GM21360 (cell line): ENCODE results near the gene RELB.

Experiments used
- ATAC-seq: cut with Tn5 transposase; IDR thresholded peaks from one replicate; pipeline ENCODE4 v1.9.1; 2021; ENCODE audit warnings: mild to moderate bottlenecking, moderate library complexity; ENCODE audit not compliant: unreplicated experiment

The RELB gene

DNA sequence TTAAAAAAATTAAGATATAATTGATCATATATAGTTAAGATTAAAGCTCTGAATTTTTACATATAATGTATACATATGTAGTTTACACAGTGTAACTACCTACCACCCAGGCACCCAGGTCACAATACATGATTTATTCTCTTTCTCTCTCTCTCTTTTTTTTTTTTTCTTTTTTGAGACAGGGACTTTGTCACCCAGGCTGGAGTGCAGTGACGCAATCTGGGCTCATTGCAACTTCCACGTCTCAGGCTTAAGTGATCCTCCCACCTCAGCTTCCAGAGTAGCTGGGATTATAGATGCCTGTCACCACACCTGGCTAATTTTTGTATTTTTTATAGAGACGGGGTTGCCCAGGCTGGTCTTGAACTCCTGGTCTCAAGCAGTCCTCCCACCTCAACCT, 18.8 kb downstream of the RELB start:
- no peak for ATAC-seq

DNA sequence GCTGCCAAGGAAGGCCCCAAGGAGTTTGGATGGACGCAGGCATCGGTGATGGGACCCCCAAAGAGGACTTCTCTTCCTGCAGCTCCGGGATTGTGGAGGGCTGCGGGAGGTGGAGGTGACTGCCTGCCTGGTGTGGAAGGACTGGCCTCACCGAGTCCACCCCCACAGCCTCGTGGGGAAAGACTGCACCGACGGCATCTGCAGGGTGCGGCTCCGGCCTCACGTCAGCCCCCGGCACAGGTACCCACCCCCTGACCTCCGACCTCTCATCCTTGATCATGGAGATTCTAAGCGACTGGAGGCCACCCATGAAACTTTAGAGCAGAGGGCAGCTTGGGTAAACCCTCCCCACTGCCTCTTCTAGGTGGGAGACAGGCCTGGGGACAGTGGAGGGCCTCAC, 20.7 kb downstream of the RELB start:
- no peak for ATAC-seq

DNA sequence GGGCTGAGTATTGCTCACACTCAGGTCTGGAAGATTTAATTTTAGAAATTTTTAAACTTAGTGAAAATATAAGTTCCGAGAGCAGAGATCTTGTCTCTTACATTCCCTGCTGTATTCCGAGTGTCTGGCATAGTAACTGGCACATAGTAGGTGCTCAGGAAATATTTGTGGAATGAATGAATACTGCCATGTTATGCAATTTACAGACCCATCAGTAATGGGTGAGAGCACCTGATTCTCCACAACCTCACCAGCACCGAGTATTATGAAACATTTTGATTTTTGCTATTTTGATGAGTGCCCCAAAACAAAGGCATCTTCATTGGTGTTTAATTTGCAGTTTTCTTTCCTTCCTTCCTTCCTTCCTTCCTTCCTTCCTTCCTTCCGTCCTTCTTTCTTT, 21.8 kb downstream of the RELB start:
- no peak for ATAC-seq

GRCh38 chr19:45025264-45025663, 24.0 kb downstream of the RELB start:
- ATAC-seq = no peak

DNA sequence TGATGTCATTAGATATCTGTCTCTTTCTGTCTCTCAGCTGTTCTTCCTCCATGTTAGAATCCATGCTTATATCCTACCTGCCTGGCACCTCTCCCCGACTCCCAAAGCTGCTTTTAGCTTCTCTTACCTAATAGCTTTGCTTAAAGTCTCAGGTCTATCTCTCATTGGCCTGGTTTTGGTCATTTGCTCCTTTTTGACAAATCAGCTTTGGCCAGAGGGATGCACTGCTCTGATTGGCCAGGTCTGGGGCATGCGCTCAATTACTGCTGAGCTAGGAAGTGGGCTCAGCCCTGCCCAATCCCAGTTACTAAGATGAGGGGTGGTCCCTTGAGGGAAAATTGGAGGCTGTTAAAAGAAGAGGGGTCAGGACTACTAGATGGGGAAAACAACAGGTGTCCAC, 26.1 kb downstream of the RELB start:
- no peak for ATAC-seq

DNA sequence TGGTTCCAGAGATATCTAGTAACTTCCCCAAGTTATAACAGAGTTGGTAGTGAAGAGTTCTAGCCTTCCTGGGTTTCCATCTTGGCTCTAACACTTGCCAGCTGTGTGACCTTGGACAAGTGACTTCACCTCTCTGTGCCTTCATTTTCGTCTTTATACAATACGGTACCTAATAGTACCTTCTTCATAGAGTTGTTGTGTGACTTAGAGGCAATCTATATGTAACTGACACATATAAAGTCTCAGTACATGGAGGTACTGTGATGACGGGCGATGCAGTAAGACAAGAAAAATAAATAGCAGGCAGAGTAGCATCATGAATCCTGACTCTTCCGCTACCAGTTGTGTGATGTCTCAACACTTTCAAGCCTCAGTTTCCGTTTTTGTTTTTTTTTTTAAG, 29.6 kb downstream of the RELB start:
- ATAC-seq = no peak

DNA sequence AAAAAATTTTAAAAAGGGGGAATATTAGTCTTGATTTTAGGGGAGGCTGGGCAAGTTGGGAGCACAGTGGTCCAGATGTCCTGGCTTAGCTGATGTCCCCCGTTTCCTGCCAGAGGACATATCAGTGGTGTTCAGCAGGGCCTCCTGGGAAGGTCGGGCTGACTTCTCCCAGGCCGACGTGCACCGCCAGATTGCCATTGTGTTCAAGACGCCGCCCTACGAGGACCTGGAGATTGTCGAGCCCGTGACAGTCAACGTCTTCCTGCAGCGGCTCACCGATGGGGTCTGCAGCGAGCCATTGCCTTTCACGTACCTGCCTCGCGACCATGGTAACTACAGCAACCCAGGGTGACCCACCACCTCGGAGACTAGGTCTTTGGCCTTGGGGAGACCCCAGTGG, 31.2 kb downstream of the RELB start:
- no peak for ATAC-seq

DNA sequence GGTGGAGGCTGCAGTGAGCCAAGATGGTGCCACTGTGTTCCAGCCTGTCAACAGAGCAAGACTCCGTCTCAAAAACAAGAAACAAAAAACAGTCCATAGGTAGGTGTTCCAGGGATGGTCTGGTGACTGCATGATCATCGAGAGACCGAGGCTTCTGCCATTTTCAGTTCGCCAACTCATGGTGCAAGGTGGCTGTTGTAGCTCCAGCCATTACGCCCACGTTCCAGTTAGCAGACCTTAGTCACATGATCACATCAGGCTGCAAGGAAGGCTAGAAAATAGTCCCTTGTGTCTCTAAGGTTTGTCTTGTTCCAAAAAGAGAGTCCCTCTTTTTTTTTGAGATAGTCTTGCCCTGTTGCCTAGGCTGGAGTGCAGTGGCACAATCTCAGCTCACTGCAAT, 34.5 kb downstream of the RELB start:
- no peak for ATAC-seq

GRCh38 chr19:45037393-45038169, 36.3 kb downstream of the RELB start:
- ATAC-seq = no peak

DNA sequence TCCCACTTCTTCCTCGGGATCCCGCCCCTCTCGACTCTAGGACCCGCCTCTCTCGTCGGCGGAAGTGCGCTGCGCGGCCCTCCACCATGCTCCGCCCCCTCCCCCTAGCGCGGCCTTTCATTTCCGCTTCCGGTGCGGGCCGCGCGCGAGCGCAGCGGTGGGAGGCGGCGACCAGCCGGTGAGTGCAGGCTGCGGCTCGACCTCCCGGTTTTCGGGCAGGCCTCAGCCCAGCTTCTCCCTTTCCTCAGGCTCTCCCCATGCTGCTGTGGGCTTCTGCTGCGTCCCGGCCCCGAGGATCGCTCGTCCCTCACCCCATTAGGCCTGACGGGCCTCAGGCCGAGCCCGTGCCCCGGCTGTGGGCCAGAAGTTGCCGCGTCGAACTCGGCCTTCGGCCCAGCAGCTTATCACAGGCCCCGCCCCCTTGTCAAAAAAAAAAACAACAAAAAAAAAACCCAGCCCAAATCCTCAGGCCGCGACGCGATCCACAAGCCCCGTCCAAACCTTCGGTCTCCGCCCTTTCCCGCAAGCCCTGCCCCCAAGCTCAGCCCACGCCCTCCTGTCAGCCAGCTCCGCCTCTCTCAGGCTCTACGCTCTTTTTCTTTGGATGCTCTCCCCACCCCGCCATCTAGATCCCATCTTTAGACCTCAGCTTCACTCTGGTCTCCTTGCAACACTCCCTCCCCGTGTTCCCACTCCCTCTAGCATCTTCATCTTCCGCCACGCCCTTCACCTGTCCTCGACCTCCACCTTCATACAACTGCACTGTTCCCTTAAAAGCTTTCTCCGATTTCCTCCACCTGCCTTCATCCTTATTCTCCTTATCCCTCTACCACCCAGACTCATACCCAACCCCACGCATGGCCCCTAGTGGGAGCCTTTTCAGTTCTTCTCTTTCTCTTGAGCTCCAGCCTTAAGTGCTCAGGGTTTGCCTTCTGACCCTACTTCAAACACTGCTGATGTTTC, 37.9 kb downstream of the RELB start, which contains the start of gene CLASRP:
TSS of gene CLASRP (plus strand) at position 115 of the 963 bp plus-strand sequence. CDS start 1,168 bp downstream, outside the sequence.
- peak; percentile 83 for ATAC-seq

DNA sequence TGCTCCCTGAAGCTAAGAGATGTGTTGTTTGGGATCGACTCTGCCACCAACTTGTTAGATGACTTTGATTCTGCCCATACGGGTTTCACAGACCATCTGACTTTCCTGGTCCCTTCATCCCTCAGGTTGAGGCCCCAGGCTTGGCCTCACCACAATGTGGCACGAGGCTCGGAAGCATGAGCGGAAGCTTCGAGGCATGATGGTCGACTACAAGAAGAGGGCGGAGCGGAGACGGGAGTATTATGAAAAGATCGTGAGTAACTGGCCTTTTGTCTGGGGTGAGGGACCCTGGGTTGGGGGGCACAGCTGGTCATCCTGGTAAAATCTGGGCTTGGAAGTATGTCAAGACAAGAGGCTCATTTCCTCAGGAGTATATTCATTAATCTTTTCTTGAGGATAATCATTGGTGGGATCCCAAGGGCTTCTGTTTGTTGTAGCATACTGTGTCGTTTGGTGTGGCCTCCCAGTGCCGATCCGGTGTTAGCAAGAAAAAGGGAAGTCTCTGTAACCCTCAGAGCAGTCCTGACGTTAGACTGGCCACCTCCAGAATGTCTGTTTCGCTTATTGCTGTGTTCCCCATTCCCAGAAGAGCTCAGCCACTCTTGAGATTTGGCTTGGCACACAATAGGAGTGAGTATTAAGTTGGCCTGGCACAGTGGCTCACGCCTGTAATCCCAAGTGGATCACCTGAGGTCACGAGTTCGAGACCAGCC, 39.0 kb downstream of the RELB start:
- no peak for ATAC-seq

- ATAC-seq = no peak
These were observed 39.9 kb downstream of the RELB start for GRCh38 chr19:45041125-45041524.

GRCh38 chr19:45045671-45046353, 44.5 kb downstream of the RELB start:
- no peak for ATAC-seq

- no peak for ATAC-seq
These were observed 45.1 kb downstream of the RELB start for GRCh38 chr19:45046355-45046754.

- peak; percentile 47 for ATAC-seq
These were observed 46.0 kb downstream of the RELB start for GRCh38 chr19:45047188-45047797.

GRCh38 chr19:45049073-45049736, 47.9 kb downstream of the RELB start:
- no peak for ATAC-seq

DNA sequence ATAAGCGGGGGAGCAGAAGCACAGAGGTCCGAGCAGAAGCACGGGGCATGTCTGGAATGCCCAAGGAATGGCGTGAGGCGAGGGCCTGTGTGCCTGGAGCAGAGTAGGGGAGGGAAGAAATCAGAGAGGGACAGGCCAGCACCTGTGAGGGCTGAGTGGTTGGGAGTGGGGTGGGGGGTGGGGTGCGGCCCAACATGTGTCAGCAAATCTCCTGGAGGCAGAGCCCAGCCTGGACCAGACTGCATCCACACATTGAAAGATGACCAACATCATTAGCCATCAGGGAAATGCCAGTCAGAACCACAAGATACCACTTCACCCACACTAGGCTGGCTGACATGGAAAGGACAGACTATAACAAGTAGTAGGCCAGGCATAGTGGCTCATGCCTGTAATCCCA, 48.8 kb downstream of the RELB start:
- ATAC-seq = no peak

DNA sequence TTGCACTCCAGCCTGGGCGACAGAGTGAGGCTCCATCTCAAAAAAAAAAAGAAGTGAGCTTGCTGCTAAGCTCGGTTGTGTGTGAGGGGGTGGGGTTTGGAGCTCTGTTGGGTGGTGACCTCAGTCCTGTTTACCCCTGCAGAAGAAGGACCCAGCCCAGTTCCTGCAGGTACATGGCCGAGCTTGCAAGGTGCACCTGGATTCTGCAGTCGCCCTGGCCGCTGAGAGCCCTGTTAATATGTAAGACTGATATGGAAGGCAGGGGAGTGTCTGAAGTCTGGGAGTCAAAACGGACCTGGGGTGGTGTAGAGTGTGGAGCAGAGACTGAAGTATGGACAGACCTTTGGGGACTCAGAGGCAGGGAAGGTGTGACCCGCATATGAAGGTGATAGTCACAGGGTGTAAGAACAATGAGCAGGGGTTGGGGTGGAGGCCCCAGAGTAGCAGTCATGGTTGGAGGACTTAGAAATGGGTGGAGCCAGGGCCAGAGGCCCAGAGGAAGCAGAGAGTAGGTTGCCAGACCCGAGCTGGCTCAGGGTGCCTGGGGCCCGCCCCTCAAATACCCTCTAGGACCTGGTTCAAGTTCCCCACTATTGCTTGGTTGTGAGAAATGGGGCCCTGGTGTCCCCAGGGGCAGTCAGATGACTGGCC, 50.8 kb downstream of the RELB start:
- ATAC-seq = no peak

- ATAC-seq = no peak
These were observed 55.6 kb downstream of the RELB start for GRCh38 chr19:45056831-45057230.
